ENCODE data around the gene GXYLT2.

DNA sequence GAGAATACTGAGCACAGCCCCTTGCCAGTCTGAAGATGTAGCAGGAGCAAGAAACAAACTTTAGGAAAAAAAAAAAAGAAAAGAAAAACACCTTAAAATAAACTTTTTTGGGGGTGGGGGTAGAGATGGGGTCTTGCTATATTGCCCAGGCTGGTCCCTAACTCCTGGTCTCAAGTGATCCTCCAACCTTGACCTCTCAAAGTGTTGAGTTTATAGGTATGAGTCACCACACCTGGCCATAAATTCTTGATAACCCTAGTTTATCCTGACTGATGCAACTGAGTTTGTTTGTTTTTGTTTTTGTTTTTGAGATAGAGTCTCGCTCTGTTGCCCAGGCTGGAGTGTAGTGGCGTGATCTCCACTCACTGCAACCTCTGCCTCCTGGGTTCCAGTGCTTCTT lies 28.4 kb downstream of the GXYLT2 start:
- TF ChIP-seq, protein P1, sequence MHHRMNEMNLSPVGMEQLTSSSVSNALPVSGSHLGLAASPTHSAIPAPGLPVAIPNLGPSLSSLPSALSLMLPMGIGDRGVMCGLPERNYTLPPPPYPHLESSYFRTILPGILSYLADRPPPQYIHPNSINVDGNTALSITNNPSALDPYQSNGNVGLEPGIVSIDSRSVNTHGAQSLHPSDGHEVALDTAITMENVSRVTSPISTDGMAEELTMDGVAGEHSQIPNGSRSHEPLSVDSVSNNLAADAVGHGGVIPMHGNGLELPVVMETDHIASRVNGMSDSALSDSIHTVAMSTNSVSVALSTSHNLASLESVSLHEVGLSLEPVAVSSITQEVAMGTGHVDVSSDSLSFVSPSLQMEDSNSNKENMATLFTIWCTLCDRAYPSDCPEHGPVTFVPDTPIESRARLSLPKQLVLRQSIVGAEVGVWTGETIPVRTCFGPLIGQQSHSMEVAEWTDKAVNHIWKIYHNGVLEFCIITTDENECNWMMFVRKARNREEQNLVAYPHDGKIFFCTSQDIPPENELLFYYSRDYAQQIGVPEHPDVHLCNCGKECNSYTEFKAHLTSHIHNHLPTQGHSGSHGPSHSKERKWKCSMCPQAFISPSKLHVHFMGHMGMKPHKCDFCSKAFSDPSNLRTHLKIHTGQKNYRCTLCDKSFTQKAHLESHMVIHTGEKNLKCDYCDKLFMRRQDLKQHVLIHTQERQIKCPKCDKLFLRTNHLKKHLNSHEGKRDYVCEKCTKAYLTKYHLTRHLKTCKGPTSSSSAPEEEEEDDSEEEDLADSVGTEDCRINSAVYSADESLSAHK (CRISPR knock-in tag; IDR thresholded peaks at IDR 0.05; ENCODE audit: borderline replicate concordance), result no peak
- TF ChIP-seq ZFP36 (IDR thresholded peaks at IDR 0.05; ENCODE audit: borderline replicate concordance, low read depth, low read length, partially characterized antibody) (no peak), JUN (CRISPR knock-in tag; IDR thresholded peaks at IDR 0.05) (no peak), ETV6 (CRISPR knock-in tag; conservative IDR thresholded peaks at IDR 0.05) (no peak)
- TF ChIP-seq, protein P2, sequence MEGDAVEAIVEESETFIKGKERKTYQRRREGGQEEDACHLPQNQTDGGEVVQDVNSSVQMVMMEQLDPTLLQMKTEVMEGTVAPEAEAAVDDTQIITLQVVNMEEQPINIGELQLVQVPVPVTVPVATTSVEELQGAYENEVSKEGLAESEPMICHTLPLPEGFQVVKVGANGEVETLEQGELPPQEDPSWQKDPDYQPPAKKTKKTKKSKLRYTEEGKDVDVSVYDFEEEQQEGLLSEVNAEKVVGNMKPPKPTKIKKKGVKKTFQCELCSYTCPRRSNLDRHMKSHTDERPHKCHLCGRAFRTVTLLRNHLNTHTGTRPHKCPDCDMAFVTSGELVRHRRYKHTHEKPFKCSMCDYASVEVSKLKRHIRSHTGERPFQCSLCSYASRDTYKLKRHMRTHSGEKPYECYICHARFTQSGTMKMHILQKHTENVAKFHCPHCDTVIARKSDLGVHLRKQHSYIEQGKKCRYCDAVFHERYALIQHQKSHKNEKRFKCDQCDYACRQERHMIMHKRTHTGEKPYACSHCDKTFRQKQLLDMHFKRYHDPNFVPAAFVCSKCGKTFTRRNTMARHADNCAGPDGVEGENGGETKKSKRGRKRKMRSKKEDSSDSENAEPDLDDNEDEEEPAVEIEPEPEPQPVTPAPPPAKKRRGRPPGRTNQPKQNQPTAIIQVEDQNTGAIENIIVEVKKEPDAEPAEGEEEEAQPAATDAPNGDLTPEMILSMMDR (CRISPR knock-in tag; IDR thresholded peaks at IDR 0.05), result no peak

Data from HepG2 (cell line).